ENCODE data around the gene PAM.
"Not testable (repeated sequence)": the region's sequence is repeated elsewhere in the genome, so short reads cannot be mapped to it uniquely, and the experiment has no call there.

The PAM gene

DNA sequence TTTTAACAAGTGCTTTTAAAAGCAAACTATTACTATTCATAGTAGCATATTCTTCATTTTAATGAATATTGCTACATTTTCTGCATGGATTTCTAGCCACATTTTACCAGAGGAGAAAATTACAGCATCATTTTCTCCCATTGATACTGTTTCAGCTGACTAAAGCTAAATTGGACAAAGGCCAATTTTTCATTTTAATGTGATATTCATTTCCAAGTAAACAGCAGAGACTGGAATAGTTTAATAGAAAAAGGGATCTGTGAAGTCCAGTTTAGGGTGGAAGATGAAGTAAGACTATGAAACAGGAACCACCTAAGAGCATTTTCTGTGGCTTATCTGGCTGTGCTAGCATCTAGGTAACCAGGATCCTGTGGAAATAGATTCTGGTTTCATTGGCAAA, 236.7 kb downstream of the PAM start:
- Histone ChIP-seq H3K4me1 (ENCODE audit: control insufficient read depth, insufficient read depth, low read length) (no peaks in the 10 kb centered on the region), H3K27ac (ENCODE audit: low read length) (no peak overlapping the region), H3K36me3 (ENCODE audit: control insufficient read depth in 2 of 2, insufficient read depth in 2 of 2, low read length in 2 of 2) (peaks cover 0 to 6% of the 10 kb centered on the region in 2 donors), H3K9ac (ENCODE audit: low read length in 2 of 2) (no peak overlapping the region), H3K27me3 (ENCODE audit: control insufficient read depth in 1 of 2, insufficient read depth in 2 of 2, low read length in 2 of 2) (no peaks in the 10 kb centered on the region), H3K4me3 (ENCODE audit: low read length in 2 of 2) (no peak overlapping the region), H3K9me3 (ENCODE audit: control insufficient read depth in 2 of 2, low read length in 2 of 2) (no peaks in the 10 kb centered on the region)

DNA sequence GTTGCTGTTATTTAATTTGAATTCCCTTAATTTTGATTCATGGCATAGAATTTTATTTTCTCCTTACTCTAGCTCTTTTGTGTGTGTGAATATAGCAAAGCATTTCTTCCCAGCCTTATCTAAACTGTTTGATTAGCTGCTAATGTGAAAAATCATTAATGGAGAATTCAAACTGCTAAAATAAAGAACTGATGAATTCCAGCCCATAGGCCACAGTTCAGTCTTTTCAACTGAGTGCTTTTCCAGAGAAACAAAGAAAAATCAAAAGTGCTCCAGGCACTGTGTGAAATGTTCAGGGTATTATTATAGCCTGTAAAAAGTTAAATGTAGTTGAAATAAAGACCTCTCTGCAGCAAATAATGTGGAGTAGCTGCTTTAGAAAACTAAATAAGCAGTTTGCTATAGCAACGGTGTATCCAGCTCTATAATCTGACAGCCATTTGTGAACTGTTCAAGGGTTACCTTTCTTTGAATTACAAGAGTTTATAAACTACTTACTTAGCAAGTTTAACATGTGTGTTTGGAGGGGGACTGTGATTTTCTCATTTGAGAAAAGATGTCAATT, 241.0 kb downstream of the PAM start:
- Histone ChIP-seq H3K4me3 (ENCODE audit: low read length in 2 of 2) (no peak overlapping the region), H3K36me3 (ENCODE audit: control insufficient read depth in 2 of 2, insufficient read depth in 2 of 2, low read length in 2 of 2) (peaks cover 0 to 9% of the 10 kb centered on the region in 2 donors), H3K27ac (ENCODE audit: low read length) (no peak overlapping the region), H3K27me3 (ENCODE audit: control insufficient read depth in 1 of 2, insufficient read depth in 2 of 2, low read length in 2 of 2) (no peaks in the 10 kb centered on the region), H3K9me3 (ENCODE audit: control insufficient read depth in 2 of 2, low read length in 2 of 2) (no peaks in the 10 kb centered on the region), H3K4me1 (ENCODE audit: control insufficient read depth, insufficient read depth, low read length) (no peaks in the 10 kb centered on the region), H3K9ac (ENCODE audit: low read length in 2 of 2) (no peak overlapping the region)

DNA sequence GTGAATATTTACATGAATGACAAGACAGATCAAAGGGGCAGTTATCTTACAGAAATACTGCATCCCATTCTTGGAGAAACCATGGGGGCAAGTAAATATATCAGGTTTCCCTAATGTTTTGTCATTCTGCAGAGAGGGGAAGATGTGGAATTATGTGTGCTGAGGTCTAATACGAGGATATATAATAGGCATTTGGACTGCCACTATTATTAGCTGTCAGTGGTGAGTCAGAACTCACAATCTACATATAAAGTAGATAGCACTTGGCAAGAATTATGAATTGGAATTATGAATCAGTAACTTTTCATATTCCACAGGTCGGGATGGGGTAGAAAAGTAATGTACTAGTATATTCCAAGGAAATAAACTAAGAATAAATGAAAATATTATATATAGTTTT, 243.1 kb downstream of the PAM start:
- no peaks in the 10 kb centered on the region for H3K9me3 ChIP-seq (ENCODE audit: control insufficient read depth in 2 of 2, low read length in 2 of 2)
- H3K27me3 ChIP-seq (ENCODE audit: control insufficient read depth in 1 of 2, insufficient read depth in 2 of 2, low read length in 2 of 2), result no peaks in the 10 kb centered on the region
- no peaks in the 10 kb centered on the region for H3K4me1 ChIP-seq (ENCODE audit: control insufficient read depth, insufficient read depth, low read length)
- H3K9ac ChIP-seq (ENCODE audit: low read length in 2 of 2), result no peak overlapping the region
- no peak overlapping the region for H3K27ac ChIP-seq (ENCODE audit: low read length)
- H3K4me3 ChIP-seq (ENCODE audit: low read length in 2 of 2), result no peak overlapping the region
- H3K36me3 ChIP-seq (ENCODE audit: control insufficient read depth in 2 of 2, insufficient read depth in 2 of 2, low read length in 2 of 2), result peaks cover 0 to 9% of the 10 kb centered on the region in 2 donors

DNA sequence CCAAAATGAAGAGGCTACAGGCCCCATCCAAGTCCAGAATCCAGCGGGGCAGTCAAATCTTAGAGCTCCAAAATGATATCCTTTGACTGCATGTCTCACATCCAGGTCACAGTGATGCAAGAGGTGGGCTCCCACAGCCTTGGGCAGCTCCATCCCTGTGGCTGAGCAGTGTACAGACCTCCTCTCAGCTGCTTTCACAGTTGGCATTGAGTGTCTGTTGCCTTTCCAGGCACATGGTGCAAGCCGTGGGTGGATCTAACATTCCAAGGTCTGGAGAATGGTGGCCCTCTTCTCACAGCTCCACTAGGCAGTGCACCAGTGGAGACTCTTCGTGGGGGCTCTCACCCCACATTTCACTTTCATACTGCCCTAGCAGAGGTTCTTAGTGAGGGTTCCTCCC, 244.1 kb downstream of the PAM start:
- Histone ChIP-seq H3K9me3 (ENCODE audit: control insufficient read depth in 2 of 2, low read length in 2 of 2) (no peaks in the 10 kb centered on the region), H3K27ac (ENCODE audit: low read length) (no peak overlapping the region), H3K9ac (ENCODE audit: low read length in 2 of 2) (no peak overlapping the region), H3K4me1 (ENCODE audit: control insufficient read depth, insufficient read depth, low read length) (no peaks in the 10 kb centered on the region), H3K4me3 (ENCODE audit: low read length in 2 of 2) (no peak overlapping the region), H3K36me3 (ENCODE audit: control insufficient read depth in 2 of 2, insufficient read depth in 2 of 2, low read length in 2 of 2) (peaks cover 0 to 6% of the 10 kb centered on the region in 2 donors), H3K27me3 (ENCODE audit: control insufficient read depth in 1 of 2, insufficient read depth in 2 of 2, low read length in 2 of 2) (no peaks in the 10 kb centered on the region)

DNA sequence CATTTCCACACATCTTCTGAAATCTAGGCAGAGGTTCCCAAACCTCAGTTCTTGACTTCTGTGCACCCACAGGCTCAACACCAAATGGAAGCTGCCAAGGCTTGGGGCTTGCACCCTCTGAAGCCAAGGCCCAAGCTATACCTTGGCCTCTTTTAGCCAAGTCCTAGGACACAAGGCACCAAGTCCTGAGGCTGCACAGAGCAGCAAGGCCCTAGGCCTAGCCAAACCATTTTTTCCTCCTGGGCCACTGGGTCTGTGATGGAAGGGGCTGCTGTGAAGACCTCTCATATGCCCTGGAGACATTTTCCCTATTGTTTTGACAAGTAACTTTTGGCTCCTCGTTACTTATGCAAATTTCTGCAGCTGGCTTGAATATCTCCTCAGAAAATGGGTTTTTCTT, 244.5 kb downstream of the PAM start:
- not testable (repeated sequence) for H3K27ac ChIP-seq (ENCODE audit: low read length); H3K9me3 ChIP-seq (ENCODE audit: control insufficient read depth in 2 of 2, low read length in 2 of 2); H3K9ac ChIP-seq (ENCODE audit: low read length in 2 of 2); H3K4me3 ChIP-seq (ENCODE audit: low read length in 2 of 2); H3K36me3 ChIP-seq (ENCODE audit: control insufficient read depth in 2 of 2, insufficient read depth in 2 of 2, low read length in 2 of 2); H3K27me3 ChIP-seq (ENCODE audit: control insufficient read depth in 1 of 2, insufficient read depth in 2 of 2, low read length in 2 of 2); H3K4me1 ChIP-seq (ENCODE audit: control insufficient read depth, insufficient read depth, low read length)

DNA sequence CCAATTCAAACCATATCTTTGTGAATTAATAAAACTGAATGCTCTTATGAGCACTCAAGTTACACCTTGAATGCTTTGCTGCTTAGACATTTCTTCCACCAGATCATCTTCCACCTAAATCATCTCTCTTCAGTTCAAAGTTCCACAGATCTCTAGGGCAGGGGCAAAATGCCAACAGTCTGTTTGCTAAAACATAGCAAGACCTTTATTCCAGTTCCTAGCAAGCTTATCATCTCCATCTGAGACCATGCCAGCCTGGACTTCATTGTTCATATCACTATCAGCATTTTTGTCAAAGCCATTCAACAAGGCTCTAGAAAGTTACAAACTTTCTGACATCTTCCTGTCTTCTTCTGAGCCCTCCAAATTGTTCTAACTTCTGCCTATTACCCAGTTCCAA, 245.0 kb downstream of the PAM start:
- no peaks in the 10 kb centered on the region for H3K4me1 ChIP-seq (ENCODE audit: control insufficient read depth, insufficient read depth, low read length)
- no peaks in the 10 kb centered on the region for H3K9me3 ChIP-seq (ENCODE audit: control insufficient read depth in 2 of 2, low read length in 2 of 2)
- H3K27me3 ChIP-seq (ENCODE audit: control insufficient read depth in 1 of 2, insufficient read depth in 2 of 2, low read length in 2 of 2), result no peaks in the 10 kb centered on the region
- H3K27ac ChIP-seq (ENCODE audit: low read length), result no peak overlapping the region
- no peak overlapping the region for H3K4me3 ChIP-seq (ENCODE audit: low read length in 2 of 2)
- H3K36me3 ChIP-seq (ENCODE audit: control insufficient read depth in 2 of 2, insufficient read depth in 2 of 2, low read length in 2 of 2), result peaks cover 0 to 4% of the 10 kb centered on the region in 2 donors
- H3K9ac ChIP-seq (ENCODE audit: low read length in 2 of 2), result no peak overlapping the region

DNA sequence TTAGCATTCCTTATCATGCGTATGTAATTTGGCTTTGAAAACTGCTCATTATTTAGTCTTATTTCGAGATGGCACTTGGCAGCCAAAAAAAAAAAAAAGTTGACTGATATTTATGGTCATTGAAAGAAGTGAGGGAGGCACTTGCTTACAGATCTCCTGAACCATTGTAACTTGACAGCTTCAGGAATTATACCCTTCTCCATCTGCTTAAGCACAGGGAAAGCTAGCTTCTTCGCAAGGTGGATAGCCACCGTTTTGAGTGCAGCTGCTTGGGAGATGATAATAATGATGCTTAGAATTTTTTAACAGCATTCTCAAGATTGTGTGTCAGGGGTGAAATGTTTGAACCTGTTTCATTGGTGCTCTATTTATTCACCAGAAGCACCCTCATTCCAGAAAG, 248.8 kb downstream of the PAM start:
- Histone ChIP-seq H3K9me3 (ENCODE audit: control insufficient read depth in 2 of 2, low read length in 2 of 2) (no peaks in the 10 kb centered on the region), H3K27ac (ENCODE audit: low read length) (no peak overlapping the region), H3K4me1 (ENCODE audit: control insufficient read depth, insufficient read depth, low read length) (no peaks in the 10 kb centered on the region), H3K9ac (ENCODE audit: low read length in 2 of 2) (no peak overlapping the region), H3K36me3 (ENCODE audit: control insufficient read depth in 2 of 2, insufficient read depth in 2 of 2, low read length in 2 of 2) (peaks cover 0 to 4% of the 10 kb centered on the region in 2 donors), H3K4me3 (ENCODE audit: low read length in 2 of 2) (no peak overlapping the region), H3K27me3 (ENCODE audit: control insufficient read depth in 1 of 2, insufficient read depth in 2 of 2, low read length in 2 of 2) (no peaks in the 10 kb centered on the region)

DNA sequence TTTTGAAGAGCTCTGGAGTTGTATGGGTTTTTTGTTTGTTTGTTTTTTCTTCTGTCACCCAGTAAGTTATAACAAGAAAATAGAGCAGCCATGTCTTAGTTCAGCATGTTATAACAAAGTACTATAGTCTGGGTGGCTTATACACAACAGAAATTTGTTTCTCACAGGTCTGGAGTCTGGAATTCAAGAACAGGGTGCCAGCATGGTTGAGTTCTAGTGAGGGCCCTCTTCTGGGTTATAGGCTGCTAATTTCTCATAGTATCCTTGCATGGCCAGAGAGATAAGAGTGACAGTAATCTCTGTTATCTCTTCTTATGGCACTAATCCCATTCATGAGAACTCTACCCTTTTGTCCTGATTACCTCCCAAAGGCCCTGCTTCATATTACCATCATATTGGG, 250.2 kb downstream of the PAM start:
- H3K27me3 ChIP-seq (ENCODE audit: control insufficient read depth in 1 of 2, insufficient read depth in 2 of 2, low read length in 2 of 2), result no peaks in the 10 kb centered on the region
- H3K4me3 ChIP-seq (ENCODE audit: low read length in 2 of 2), result no peak overlapping the region
- no peaks in the 10 kb centered on the region for H3K36me3 ChIP-seq (ENCODE audit: control insufficient read depth in 2 of 2, insufficient read depth in 2 of 2, low read length in 2 of 2)
- no peaks in the 10 kb centered on the region for H3K4me1 ChIP-seq (ENCODE audit: control insufficient read depth, insufficient read depth, low read length)
- H3K9ac ChIP-seq (ENCODE audit: low read length in 2 of 2), result no peak overlapping the region
- no peak overlapping the region for H3K27ac ChIP-seq (ENCODE audit: low read length)
- no peaks in the 10 kb centered on the region for H3K9me3 ChIP-seq (ENCODE audit: control insufficient read depth in 2 of 2, low read length in 2 of 2)

DNA sequence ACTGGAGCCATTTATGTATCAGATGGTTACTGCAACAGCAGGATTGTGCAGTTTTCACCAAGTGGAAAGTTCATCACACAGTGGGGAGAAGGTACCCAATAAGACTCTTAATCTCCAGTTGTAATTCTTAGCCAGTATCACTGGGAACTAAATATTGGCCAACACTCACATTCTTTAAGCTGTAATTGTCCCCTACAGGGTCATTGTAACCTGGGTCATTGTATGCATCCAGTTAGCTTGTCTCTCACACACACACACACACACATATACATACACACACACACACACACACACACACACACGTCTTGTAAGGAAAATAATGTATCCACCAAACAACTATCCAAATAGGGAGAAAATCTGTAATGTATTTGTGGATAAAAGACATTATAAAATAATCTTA, 251.8 kb downstream of the PAM start:
- Histone ChIP-seq H3K9me3 (ENCODE audit: control insufficient read depth in 2 of 2, low read length in 2 of 2) (no peaks in the 10 kb centered on the region), H3K4me3 (ENCODE audit: low read length in 2 of 2) (no peak overlapping the region), H3K4me1 (ENCODE audit: control insufficient read depth, insufficient read depth, low read length) (no peaks in the 10 kb centered on the region), H3K36me3 (ENCODE audit: control insufficient read depth in 2 of 2, insufficient read depth in 2 of 2, low read length in 2 of 2) (no peaks in the 10 kb centered on the region), H3K27ac (ENCODE audit: low read length) (no peak overlapping the region), H3K27me3 (ENCODE audit: control insufficient read depth in 1 of 2, insufficient read depth in 2 of 2, low read length in 2 of 2) (no peaks in the 10 kb centered on the region), H3K9ac (ENCODE audit: low read length in 2 of 2) (no peak overlapping the region)

DNA sequence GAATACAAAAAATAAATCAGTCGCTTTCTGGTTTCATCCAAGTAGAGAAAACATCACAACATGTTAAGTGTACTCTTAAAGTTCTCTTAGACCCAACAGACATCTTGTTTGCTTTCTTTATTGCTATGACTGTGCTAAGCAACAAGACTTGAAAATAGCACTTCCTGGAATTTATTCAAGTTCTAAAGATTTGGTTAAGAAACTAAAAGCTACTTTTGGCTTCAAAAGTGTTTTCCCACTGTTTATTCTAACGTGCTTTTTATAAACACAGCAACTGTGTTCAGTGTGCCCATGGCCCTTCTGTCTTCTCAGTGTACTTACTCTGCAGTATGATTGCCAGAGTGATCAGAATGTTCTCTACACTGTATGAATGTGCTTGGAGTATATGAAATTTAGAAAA, 255.1 kb downstream of the PAM start:
- Histone ChIP-seq H3K9ac (ENCODE audit: low read length in 2 of 2) (no peak overlapping the region), H3K27me3 (ENCODE audit: control insufficient read depth in 1 of 2, insufficient read depth in 2 of 2, low read length in 2 of 2) (no peaks in the 10 kb centered on the region), H3K4me1 (ENCODE audit: control insufficient read depth, insufficient read depth, low read length) (no peaks in the 10 kb centered on the region), H3K4me3 (ENCODE audit: low read length in 2 of 2) (no peak overlapping the region), H3K36me3 (ENCODE audit: control insufficient read depth in 2 of 2, insufficient read depth in 2 of 2, low read length in 2 of 2) (no peaks in the 10 kb centered on the region), H3K27ac (ENCODE audit: low read length) (no peak overlapping the region), H3K9me3 (ENCODE audit: control insufficient read depth in 2 of 2, low read length in 2 of 2) (no peaks in the 10 kb centered on the region)

DNA sequence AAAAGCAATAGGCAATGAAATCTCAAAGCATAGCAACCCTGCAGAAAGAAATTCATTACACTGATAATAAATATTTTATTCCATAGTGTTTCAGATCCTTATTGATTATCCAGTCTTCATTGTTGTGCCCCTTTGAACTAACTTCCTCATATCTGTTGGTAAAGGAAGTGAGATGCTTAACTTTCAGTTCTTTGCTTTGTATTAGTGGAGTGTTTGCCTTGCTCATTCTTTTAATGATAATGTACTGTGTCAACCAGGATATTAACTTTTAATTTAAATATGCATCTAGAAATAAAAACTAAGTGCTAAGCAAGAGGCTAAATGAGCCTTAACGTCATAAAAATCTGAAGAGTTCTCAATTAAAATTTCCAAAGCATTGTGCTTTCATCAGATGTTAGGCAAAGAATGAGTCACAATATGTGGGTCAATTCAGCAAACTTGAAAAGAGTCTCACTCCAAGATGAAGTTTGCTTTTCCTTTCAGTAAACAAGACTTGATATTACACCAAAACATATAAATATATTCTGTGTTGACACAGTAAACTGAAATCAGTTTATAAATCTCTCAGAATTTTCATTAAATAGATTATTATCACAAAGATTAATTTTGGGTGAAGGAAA, 258.9 kb downstream of the PAM start:
- no peaks in the 10 kb centered on the region for H3K27me3 ChIP-seq (ENCODE audit: control insufficient read depth in 1 of 2, insufficient read depth in 2 of 2, low read length in 2 of 2)
- no peaks in the 10 kb centered on the region for H3K9me3 ChIP-seq (ENCODE audit: control insufficient read depth in 2 of 2, low read length in 2 of 2)
- peaks cover 0 to 3% of the 10 kb centered on the region in 2 donors for H3K36me3 ChIP-seq (ENCODE audit: control insufficient read depth in 2 of 2, insufficient read depth in 2 of 2, low read length in 2 of 2)
- H3K9ac ChIP-seq (ENCODE audit: low read length in 2 of 2), result no peak overlapping the region
- H3K4me3 ChIP-seq (ENCODE audit: low read length in 2 of 2), result no peak overlapping the region
- no peak overlapping the region for H3K27ac ChIP-seq (ENCODE audit: low read length)
- no peaks in the 10 kb centered on the region for H3K4me1 ChIP-seq (ENCODE audit: control insufficient read depth, insufficient read depth, low read length)
